Measurements from ENCODE around the gene TMCC1.
A peak's percentile ranks its signal among the peaks of the same experiment; 100 is the strongest.

TMCC1 gene

DNA sequence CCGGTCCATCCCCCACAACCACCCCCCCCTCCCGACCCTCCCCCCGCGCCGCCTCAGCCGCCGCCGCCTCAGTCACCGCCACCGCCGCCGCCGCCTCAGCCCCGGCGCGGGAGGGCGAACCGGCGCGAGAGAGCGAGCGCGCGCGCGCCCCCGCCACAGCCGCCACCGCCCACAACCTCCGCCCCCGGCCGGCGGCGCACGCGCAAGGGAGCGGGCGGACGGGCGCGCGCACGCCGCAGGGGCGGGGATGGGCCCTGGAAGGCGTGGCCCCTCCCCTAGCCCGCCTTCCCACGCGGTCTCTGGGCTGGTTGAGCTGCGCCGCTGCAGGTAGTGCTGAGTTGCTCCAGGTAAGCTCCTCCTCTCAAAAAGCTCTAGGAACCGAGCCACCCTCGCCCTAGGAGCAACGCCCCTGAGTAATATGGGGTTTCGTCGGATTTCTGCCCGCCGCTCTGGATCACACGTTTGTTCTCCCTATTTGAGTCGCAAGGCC, at the start of gene TMCC1:
TMCC1 (minus strand) TSS at position 131 of the 490 bp plus-strand sequence.
- H3K27me3 Mint-ChIP-seq = no peaks in the 10 kb centered on the region
- H3K4me3 Mint-ChIP-seq = peak within 1 kb of the TSS; percentile 92 to 96
- no peaks in the 10 kb centered on the region for H3K9me3 Mint-ChIP-seq
- peaks cover 18 to 48% of the 10 kb centered on the region in 2 donors for H3K4me1 Mint-ChIP-seq
- H3K27ac Mint-ChIP-seq = peak within 1 kb of the TSS; percentile 88
- DNase-seq (peak; percentile 80), ATAC-seq (replicated peaks) (peak; percentile 90 to 92)
- H3K36me3 Mint-ChIP-seq = peaks cover 6 to 10% of the 10 kb centered on the region in 2 donors

- H3K9me3 Mint-ChIP-seq = peaks cover 0 to 2% of the 10 kb centered on the region in 2 donors
- H3K36me3 Mint-ChIP-seq = no peaks in the 10 kb centered on the region
- H3K27ac Mint-ChIP-seq = peak overlapping the region; percentile 20
- no peak overlapping the region for H3K4me3 Mint-ChIP-seq
- H3K4me1 Mint-ChIP-seq = peaks cover 2 to 4% of the 10 kb centered on the region in 2 donors
- DNase-seq (no peak), ATAC-seq (replicated peaks) (no peak)
- peaks cover 13 to 17% of the 10 kb centered on the region in 2 donors for H3K27me3 Mint-ChIP-seq
Measured at GRCh38 chr3:129943020-129943419, 49.5 kb upstream of the TMCC1 start.

DNA sequence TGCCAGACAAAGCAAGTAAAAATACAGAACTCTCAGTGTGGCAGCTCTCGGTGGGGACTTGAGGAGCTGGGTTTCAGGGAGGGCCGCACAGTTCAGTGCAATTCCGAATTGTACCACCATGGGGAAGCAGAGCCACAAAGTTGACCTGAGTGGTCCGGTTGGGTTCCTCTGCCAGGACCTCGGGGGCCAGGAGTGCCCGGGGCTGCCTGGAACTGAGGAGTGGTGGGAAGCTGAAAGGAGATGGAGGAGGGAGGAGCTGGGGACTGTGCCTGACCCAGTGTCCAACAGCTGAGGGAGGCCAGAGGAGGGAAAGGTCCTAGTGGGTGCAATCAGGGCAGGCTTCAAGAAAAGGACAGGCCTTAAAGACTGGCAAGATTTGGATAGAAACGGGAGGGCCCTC, 48.8 kb upstream of the TMCC1 start:
- DNase-seq (peak; percentile 31), ATAC-seq (replicated peaks) (peak; percentile 86 to 91)
- no peak overlapping the region for H3K4me3 Mint-ChIP-seq
- no peaks in the 10 kb centered on the region for H3K36me3 Mint-ChIP-seq
- H3K4me1 Mint-ChIP-seq = peaks cover 0 to 2% of the 10 kb centered on the region in 2 donors
- no peaks in the 10 kb centered on the region for H3K9me3 Mint-ChIP-seq
- H3K27ac Mint-ChIP-seq = no peak overlapping the region
- peaks cover 5 to 17% of the 10 kb centered on the region in 2 donors for H3K27me3 Mint-ChIP-seq

DNA sequence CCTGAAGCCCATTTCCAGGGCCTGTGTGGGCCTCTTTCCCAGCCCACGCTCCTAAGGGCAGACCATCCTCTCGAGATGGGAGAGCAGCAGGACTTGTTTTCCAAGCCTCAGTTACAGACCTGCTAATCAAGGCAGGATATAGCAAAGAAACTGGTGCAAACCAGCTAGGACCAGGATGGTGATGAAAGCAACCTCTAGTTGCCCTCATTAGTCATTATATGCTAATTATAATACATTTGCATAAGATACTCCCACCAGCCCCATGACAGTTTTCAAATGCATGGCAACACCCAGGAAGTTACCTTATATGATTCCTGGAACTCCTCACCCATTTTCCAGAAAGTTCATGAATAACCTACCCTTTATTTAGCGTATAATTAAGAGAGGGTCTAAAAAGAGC, 46.6 kb upstream of the TMCC1 start:
- H3K9me3 Mint-ChIP-seq = no peaks in the 10 kb centered on the region
- no peaks in the 10 kb centered on the region for H3K36me3 Mint-ChIP-seq
- H3K27ac Mint-ChIP-seq = no peak overlapping the region
- H3K4me3 Mint-ChIP-seq = no peak overlapping the region
- peaks cover 0 to 4% of the 10 kb centered on the region in 2 donors for H3K4me1 Mint-ChIP-seq
- DNase-seq (no peak), ATAC-seq (replicated peaks) (peak in 1 of 2 donors; percentile 16)
- H3K27me3 Mint-ChIP-seq = peaks cover 5 to 18% of the 10 kb centered on the region in 2 donors

DNA sequence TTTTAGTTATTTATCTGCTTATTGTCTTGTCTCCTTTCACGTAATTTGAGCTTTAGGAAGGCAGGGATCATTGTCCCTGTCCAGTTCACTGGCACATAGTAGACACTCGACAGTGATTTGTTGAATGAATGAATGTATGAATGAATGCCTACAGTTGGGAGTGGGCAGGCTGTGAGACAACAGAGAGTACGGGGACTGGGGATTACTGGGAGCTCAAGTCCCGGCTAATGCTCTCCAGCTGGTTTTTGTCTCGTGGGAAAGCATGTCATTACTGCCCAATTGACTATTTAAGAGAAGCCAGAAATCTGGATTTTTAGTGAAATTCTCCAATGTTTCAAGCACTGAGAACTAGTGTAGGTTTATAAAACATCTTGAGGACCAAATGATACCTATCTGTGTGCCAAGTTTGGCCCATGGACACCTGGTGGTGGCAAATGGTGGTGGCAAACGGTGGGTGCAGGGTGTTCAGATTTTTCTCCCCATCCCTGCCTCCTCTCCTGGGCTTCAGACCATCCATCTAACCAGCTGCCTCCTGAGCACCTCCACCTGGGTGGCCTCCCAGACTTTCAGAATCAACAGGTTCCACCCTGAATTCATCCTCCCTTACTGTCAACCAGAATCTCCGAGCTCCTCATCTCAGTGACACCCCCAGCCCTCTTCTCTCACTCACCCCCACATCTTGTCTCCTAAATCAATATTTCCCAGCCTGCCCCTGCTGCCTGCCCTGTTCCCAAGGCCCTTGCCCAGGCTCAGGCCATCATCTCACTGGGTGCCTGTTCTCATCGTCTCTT, 44.8 kb upstream of the TMCC1 start:
- no peaks in the 10 kb centered on the region for H3K36me3 Mint-ChIP-seq
- peaks cover 0 to 6% of the 10 kb centered on the region in 2 donors for H3K4me1 Mint-ChIP-seq
- DNase-seq = no peak
- no peaks in the 10 kb centered on the region for H3K9me3 Mint-ChIP-seq
- H3K4me3 Mint-ChIP-seq = no peak overlapping the region
- ATAC-seq (replicated peaks) = no peak
- H3K27ac Mint-ChIP-seq = no peak overlapping the region
- H3K27me3 Mint-ChIP-seq = peaks cover 5 to 17% of the 10 kb centered on the region in 2 donors

GRCh38 chr3:129937717-129938116, 44.2 kb upstream of the TMCC1 start:
- no peaks in the 10 kb centered on the region for H3K36me3 Mint-ChIP-seq
- H3K27me3 Mint-ChIP-seq = peaks cover 5 to 17% of the 10 kb centered on the region in 2 donors
- no peaks in the 10 kb centered on the region for H3K9me3 Mint-ChIP-seq
- peaks cover 0 to 6% of the 10 kb centered on the region in 2 donors for H3K4me1 Mint-ChIP-seq
- ATAC-seq (replicated peaks) = no peak
- no peak overlapping the region for H3K27ac Mint-ChIP-seq
- DNase-seq = no peak
- no peak overlapping the region for H3K4me3 Mint-ChIP-seq

DNA sequence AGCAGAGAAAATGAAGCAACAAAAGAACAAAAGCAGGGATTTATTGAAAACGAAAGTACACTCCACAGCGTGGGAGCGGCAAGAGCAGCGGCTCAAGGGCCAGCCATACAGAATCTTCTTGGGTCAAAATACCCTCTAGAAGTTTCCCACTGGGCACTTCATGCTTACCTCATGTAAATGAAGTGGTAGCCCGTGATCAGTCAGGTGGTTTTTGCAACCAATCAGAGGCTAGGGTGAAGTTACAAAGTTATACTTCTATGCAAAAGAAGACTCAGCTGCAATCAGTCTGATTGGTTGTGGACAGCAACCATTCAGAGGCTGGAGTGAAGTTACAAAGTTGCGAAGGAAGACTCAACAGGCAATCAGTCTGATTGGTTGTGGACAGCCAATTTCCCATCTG, 43.2 kb upstream of the TMCC1 start:
- Mint-ChIP-seq H3K9me3 (no peaks in the 10 kb centered on the region), H3K36me3 (no peaks in the 10 kb centered on the region), H3K4me3 (peak overlapping the region; percentile 60 to 65), H3K27me3 (peaks cover 5 to 13% of the 10 kb centered on the region in 2 donors), H3K4me1 (peaks cover 0 to 4% of the 10 kb centered on the region in 2 donors), H3K27ac (no peak overlapping the region)
- DNase-seq (no peak), ATAC-seq (replicated peaks) (peak; percentile 54 to 71)

- Mint-ChIP-seq H3K27me3 (peaks cover 5 to 13% of the 10 kb centered on the region in 2 donors), H3K27ac (no peak overlapping the region), H3K4me1 (peaks cover 0 to 4% of the 10 kb centered on the region in 2 donors), H3K9me3 (peaks cover 5 to 6% of the 10 kb centered on the region in 2 donors), H3K4me3 (peak overlapping the region in 1 of 2 donors; percentile 20), H3K36me3 (peaks cover 0 to 3% of the 10 kb centered on the region in 2 donors)
- no peak for DNase-seq
- ATAC-seq (replicated peaks) = peak in 1 of 2 donors; percentile 41
Measured at GRCh38 chr3:129934234-129935123, 41.0 kb upstream of the TMCC1 start.

GRCh38 chr3:129933471-129933870, 40.0 kb upstream of the TMCC1 start:
- Mint-ChIP-seq H3K4me3 (no peak overlapping the region), H3K36me3 (peaks cover 0 to 4% of the 10 kb centered on the region in 2 donors), H3K4me1 (peaks cover 0 to 4% of the 10 kb centered on the region in 2 donors), H3K9me3 (peaks cover 8 to 9% of the 10 kb centered on the region in 2 donors), H3K27me3 (peaks cover under 1 to 9% of the 10 kb centered on the region in 2 donors), H3K27ac (no peak overlapping the region)
- no peak for ATAC-seq (replicated peaks)
- no peak for DNase-seq

GRCh38 chr3:129929383-129929782, 35.9 kb upstream of the TMCC1 start:
- ATAC-seq (replicated peaks) (no peak), DNase-seq (no peak)
- Mint-ChIP-seq H3K4me1 (peaks cover 0 to under 1% of the 10 kb centered on the region in 2 donors), H3K36me3 (peaks cover 3 to 7% of the 10 kb centered on the region in 2 donors), H3K9me3 (peaks cover 16 to 17% of the 10 kb centered on the region in 2 donors), H3K27me3 (peaks cover 10 to 22% of the 10 kb centered on the region in 2 donors), H3K4me3 (no peak overlapping the region), H3K27ac (no peak overlapping the region)

GRCh38 chr3:129927072-129927471, 33.6 kb upstream of the TMCC1 start:
- Mint-ChIP-seq H3K9me3 (peaks cover 20 to 24% of the 10 kb centered on the region in 2 donors), H3K27ac (no peak overlapping the region), H3K36me3 (peaks cover 3 to 11% of the 10 kb centered on the region in 2 donors), H3K4me3 (no peak overlapping the region), H3K4me1 (no peaks in the 10 kb centered on the region), H3K27me3 (peaks cover 10 to 22% of the 10 kb centered on the region in 2 donors)
- ATAC-seq (replicated peaks) (no peak), DNase-seq (no peak)

DNA sequence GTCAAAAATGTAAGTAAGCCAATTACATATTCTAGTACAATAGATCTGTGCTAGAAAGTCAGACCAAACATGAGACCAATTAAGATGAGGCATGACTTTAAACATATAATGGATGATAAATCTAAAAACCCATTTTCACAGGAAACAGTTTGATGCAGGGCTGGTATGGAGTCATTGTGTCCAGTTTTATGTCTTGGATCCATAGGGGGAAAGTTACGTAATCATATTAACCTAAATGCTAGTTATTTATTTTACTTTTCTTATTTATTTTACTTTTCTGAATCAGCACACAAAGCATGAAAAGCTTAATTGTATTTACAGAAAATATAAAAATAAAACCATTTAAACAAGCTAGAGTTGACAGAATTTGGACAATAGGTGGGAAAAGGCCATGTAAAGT, 26.3 kb upstream of the TMCC1 start:
- Mint-ChIP-seq H3K4me1 (peaks cover 0 to 2% of the 10 kb centered on the region in 2 donors), H3K4me3 (no peak overlapping the region), H3K36me3 (peaks cover 9 to 24% of the 10 kb centered on the region in 2 donors), H3K9me3 (peaks cover 42 to 45% of the 10 kb centered on the region in 2 donors), H3K27me3 (peaks cover 5% of the 10 kb centered on the region in 2 donors), H3K27ac (no peak overlapping the region)
- DNase-seq (no peak), ATAC-seq (replicated peaks) (no peak)

DNA sequence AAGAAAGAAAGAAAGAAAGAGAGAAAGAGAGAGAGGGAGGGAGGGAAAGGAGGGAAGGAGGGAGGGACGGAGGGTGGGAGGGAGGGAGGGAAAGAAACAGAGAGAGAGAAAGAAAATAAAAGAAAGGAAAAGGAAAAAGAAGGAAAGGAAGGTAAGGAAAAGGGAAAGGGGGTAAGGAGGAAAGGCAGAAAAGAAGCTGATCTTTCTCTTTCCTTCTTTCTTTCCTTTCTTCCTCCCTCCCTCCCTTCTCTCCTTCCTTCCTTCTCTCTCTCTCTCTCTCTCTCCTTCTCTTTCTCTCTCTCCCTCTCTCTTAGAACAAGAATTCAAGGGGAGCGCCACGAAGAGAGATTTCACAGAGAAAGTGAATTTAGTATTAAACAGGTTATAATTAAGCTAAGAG, 25.8 kb upstream of the TMCC1 start:
- Mint-ChIP-seq H3K9me3 (peaks cover 41 to 46% of the 10 kb centered on the region in 2 donors), H3K4me3 (no peak overlapping the region), H3K27me3 (peaks cover 5% of the 10 kb centered on the region in 2 donors), H3K36me3 (peaks cover 9 to 29% of the 10 kb centered on the region in 2 donors), H3K4me1 (peaks cover 0 to 2% of the 10 kb centered on the region in 2 donors), H3K27ac (no peak overlapping the region)
- DNase-seq (no peak), ATAC-seq (replicated peaks) (no peak)

GRCh38 chr3:129918461-129918860, 24.9 kb upstream of the TMCC1 start:
- Mint-ChIP-seq H3K4me1 (peaks cover 0 to 2% of the 10 kb centered on the region in 2 donors), H3K36me3 (peaks cover 9 to 29% of the 10 kb centered on the region in 2 donors), H3K9me3 (peaks cover 38 to 47% of the 10 kb centered on the region in 2 donors), H3K27ac (no peak overlapping the region), H3K27me3 (peaks cover 5% of the 10 kb centered on the region in 2 donors), H3K4me3 (no peak overlapping the region)
- ATAC-seq (replicated peaks) = no peak
- DNase-seq = no peak
